Choroid plexus epithelial cell (primary cell): ENCODE measurements around the gene UBD.

ENCODE experiments used
- DNase-seq: peaks from one replicate; pipeline ENCODE4 v3.0.0-alpha.2; 2010; ENCODE audit warnings: low read depth
- H3K4me3 ChIP-seq: 2 replicates; pipeline ENCODE4 v1.5.1; 2011; ENCODE audit warnings: low read depth, mild to moderate bottlenecking, control low read depth, low read length, moderate library complexity
- CTCF ChIP-seq: conservative IDR thresholded peaks from 2 replicates; pipeline ENCODE4 v1.5.1; 2011; ENCODE audit warnings: low read depth, mild to moderate bottlenecking, control low read depth, inconsistent platforms, low read length, moderate library complexity

UBD gene

GRCh38 chr6:29553268-29554057, 6.1 kb downstream of the UBD start:
- peak; percentile 29 for TF ChIP-seq CTCF
- DNase-seq = peak; percentile 78
- H3K4me3 ChIP-seq = peak overlapping the region; percentile 32

DNA sequence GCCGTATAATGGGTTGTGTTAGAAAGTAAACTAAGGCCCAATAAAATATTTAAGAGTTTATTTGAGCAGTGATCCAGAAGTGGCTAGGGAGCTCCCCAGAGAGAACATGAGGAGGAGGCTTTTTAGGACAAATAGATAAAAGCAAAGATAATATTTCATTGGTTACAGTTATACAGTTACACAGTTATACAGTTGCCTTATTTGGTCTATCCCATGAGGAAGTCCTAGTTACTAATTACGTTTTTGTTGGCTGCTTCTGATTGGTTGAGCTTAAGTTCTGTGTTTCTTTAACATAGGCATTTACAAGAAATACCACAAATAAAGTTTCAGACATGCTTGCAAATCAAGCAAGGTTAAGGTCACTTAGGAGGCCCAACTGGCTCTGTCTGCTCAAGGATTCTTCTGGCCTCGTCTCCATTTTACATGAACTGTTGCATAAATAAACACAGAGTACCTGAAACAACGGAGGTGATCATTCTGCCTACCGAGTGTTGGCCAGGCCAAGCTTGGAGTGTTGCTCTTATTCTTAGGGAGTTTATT, 7.0 kb downstream of the UBD start:
- peak; percentile 91 for DNase-seq
- H3K4me3 ChIP-seq = no peak overlapping the region
- TF ChIP-seq CTCF = no peak

DNA sequence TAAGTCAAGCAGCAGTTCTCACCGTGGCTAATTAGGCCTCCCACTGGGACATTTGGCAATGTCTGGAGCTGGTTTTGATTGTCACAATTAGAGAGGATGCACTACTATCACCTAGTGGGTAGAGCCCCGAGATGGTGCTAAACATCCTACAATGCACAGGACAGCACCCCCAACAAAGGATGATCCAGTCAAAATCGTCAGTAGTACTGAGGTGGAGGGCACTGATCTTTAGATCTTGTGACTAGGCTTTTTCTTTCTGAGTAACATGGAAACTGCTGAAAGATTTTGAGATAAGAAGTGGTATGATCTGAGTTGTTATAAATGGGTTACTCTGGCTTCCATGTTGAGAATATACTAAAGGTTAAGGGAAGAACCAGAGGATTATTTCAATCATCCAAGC, 12.0 kb downstream of the UBD start:
- no peak for TF ChIP-seq CTCF
- no peak overlapping the region for H3K4me3 ChIP-seq
- no peak for DNase-seq

DNA sequence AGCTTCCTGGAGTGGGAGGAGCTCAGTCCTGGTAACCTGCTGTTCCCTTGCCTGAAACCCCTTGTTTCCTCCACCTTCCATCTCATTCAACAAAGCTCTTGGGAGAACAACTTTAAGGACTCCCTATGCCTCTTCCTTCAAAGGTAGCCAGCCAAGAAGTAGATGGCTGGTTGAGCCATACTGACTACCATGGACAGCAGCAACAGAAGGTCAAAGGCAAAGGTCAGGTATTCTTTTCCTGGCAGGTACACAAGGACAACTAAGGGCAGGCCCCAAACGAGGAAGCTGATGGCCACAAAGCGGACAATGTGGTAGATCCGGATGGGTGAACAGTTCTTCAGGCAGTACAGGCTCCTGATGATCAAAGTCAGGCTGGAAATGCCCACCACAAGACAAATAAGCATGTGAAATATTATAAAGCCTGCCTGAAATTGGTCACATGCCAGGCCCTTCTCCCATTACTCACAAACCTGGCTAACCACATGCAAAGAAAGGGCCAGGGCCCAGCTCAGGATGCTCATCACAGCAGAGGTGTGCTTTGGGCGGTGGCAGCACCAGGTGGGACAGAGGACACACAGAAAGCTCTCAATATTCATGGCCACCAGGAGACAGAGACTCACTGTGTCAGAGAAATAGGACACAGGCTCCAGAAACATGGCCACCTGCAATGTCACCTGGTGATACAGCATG, 21.7 kb downstream of the UBD start:
- no peak for DNase-seq
- no peak overlapping the region for H3K4me3 ChIP-seq
- no peak for TF ChIP-seq CTCF

DNA sequence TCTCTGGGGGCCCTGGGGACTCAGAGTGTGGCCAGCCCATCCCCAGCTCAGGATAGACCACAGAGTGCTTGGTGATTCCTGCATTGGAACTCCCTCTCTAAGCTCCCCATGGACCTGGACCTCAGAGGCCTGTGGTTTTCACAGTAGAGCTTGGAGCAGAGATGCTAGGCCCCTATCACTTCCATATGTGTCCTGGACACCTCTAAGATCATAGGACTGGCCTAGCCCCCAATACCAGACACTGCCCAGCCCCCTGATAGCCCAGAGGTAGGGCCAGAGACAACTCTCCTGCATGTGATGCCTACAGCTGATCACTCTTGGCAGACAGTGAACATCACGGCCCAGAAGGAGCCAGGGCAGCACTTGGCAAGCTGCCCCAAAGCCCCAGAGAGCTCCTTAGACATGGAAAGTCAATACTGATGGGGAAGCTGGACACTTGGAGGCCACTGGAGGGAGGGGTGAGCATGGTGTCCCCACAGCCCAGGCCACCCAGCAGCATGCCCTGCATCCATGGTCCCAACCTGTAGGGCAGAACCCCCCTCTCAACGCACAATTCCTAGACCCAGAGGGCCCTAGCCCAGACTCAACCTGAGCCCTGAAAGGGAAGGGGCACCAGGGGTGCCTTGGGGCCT, 27.1 kb downstream of the UBD start:
- no peak for TF ChIP-seq CTCF
- H3K4me3 ChIP-seq = no peak overlapping the region
- DNase-seq = no peak

DNA sequence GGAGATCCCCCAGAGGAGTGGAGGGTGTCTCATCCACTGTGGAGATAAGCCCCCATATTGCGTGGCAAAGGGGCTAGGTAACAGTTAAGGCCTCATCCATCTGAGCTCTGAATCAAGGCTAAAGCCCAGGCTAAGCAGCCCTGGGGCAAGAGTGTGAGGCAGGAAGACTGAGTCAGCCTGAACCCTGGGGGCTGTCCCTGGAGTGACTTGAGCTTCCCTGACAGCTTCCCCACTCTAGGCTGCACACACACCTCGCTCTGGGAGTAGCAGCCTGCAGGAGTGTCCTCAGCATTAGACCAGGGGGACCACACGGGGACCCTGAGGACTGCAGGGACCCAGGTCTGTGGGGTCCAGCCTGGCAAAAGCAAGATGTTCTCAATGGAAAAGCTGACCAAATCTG, 27.9 kb downstream of the UBD start:
- no peak overlapping the region for H3K4me3 ChIP-seq
- no peak for TF ChIP-seq CTCF
- no peak for DNase-seq
